ENCODE measurements around the gene ALG14. TPM values are rescaled to one million over a fixed set of nuclear protein-coding genes. Genes with fewer than 3 reads are reported as not detected.

The ALG14 gene
- total and polyA plus RNA-seq, 2 donors (not counting 3 experiments of a cell fraction or from before 2014, with no cell fraction given): 2.6 to 8.6 TPM

DNA sequence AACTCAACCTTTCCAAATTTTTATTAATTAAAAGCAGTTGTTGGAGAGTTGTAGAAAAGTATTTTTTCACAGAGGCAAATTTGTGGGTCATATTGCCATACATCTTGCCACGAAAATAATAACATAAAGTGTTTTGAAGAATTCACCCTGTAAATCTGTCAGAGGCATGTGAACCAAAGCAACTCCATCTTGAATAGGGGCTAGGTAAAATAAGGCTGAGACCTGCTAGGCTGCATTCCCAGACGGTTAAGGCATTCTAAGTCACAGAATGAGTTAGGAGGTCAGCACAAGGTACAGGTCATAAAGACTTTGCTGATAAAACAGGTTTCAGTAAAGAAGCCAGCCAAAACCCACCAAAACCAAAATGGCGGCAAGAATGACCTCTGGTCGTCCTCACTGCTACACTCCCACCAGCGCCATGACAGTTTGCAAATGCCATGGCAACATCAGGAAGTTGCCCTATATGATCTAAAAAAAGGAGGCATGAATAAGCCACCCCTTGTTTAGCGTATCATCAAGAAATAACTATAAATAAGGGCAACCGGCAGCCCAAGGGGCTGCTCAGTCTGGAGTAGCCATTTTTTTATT lies 141.4 kb downstream of the ALG14 start:
- Histone ChIP-seq H3K9ac (replicated peaks; ENCODE audit: extremely low read depth, insufficient read depth, low read length) (no peak overlapping the region), H3K27ac (ENCODE audit: insufficient read depth, low read depth, low read length) (no peak overlapping the region), H3K4me3 (replicated peaks in 1 of 3; ENCODE audit: insufficient read depth in 1 of 3, low read depth in 1 of 3, low read length in 3 of 3) (no peak overlapping the region), H4K20me1 (replicated peaks; ENCODE audit: control insufficient read depth, extremely low read depth, insufficient read depth, low read length) (no peaks in the 10 kb centered on the region), H3K4me2 (ENCODE audit: insufficient read depth, low read length) (no peak overlapping the region), H3K79me2 (ENCODE audit: control insufficient read depth, insufficient read depth, low read length) (peaks cover 4% of the 10 kb centered on the region), H3K9me1 (replicated peaks; ENCODE audit: control insufficient read depth, extremely low read depth, insufficient read depth, low read length) (no peaks in the 10 kb centered on the region), H2AFZ (ENCODE audit: low read depth, low read length) (no peak overlapping the region), H3K36me3 (ENCODE audit: control insufficient read depth in 2 of 2, extremely low read depth in 1 of 2, insufficient read depth in 2 of 2, low read length in 2 of 2) (no peaks in the 10 kb centered on the region), H3K27me3 (ENCODE audit: control insufficient read depth in 2 of 2, insufficient read depth in 2 of 2, low read length in 2 of 2) (no peaks in the 10 kb centered on the region), H3K4me1 (ENCODE audit: control insufficient read depth, extremely low read depth, insufficient read depth, low read length) (peaks cover 40% of the 10 kb centered on the region), H3K9me3 (replicated peaks; ENCODE audit: control insufficient read depth, insufficient read depth, low read length) (no peaks in the 10 kb centered on the region)
- dilution Hi-C loops (cut with MboI; ENCODE audit: extremely low pct_ligation_motif_present, low sequenced_read_pairs) (no loop called here), intact Hi-C loops (cut with micrococcal nuclease) (no loop called here)
- no peak for FAIRE-seq
- no peak for TF ChIP-seq MYC (IDR thresholded peaks at IDR 0.05; ENCODE audit: low read depth, low read length)
- DNase-seq (ENCODE audit: low read depth, low spot score): no peak
- no TSS peak for BruUV-seq (replicated peaks)
- POLR2A ChIA-PET: no interaction called here
- CTCF ChIA-PET: no interaction called here

DNA sequence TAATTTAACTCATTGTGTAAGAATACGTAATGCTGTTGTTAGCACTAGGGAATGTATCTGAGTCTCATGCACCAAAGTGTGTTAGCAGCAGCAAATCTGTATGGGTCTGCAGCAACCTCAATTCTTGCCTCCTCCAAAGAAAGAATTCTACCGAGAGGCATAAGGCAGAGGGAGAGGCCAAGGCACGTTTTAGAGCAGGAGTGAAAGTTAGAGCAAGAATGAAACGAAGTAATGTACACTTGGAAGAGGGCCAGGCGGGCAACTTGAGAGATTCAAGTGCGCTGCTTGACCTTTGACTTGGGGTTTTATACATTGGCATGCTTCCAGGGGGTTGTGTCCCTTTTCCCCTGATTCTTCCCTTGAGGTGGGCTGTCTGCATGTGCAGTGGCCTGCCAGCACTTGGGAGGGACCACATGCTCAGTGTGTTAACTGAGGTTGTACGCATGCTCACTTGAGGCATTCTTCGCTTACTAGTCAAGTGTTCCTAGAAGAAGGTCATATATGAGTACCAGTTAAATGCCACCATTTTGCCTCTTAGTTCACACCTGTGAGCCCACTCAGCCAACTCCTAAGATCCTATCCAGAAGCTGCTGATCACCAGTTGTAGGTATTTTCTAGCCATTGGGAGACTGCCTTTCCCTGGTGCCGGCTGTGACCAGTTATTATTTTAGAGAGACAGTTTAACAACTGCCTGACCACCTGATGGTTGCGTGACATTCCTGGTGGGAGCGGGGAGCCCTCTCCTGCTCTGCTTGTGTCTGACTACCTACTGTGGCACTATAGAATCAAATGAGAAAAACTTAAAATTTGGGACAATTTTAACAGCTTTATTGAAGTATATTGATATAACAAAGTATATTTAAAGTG lies 143.2 kb downstream of the ALG14 start:
- Histone ChIP-seq H3K4me2 (ENCODE audit: insufficient read depth, low read length) (no peak overlapping the region), H3K9me1 (replicated peaks; ENCODE audit: control insufficient read depth, extremely low read depth, insufficient read depth, low read length) (no peaks in the 10 kb centered on the region), H3K36me3 (ENCODE audit: control insufficient read depth in 2 of 2, extremely low read depth in 1 of 2, insufficient read depth in 2 of 2, low read length in 2 of 2) (no peaks in the 10 kb centered on the region), H4K20me1 (replicated peaks; ENCODE audit: control insufficient read depth, extremely low read depth, insufficient read depth, low read length) (no peaks in the 10 kb centered on the region), H3K9me3 (replicated peaks; ENCODE audit: control insufficient read depth, insufficient read depth, low read length) (no peaks in the 10 kb centered on the region), H3K9ac (replicated peaks; ENCODE audit: extremely low read depth, insufficient read depth, low read length) (no peak overlapping the region), H2AFZ (ENCODE audit: low read depth, low read length) (no peak overlapping the region), H3K27ac (ENCODE audit: insufficient read depth, low read depth, low read length) (no peak overlapping the region), H3K27me3 (ENCODE audit: control insufficient read depth in 2 of 2, insufficient read depth in 2 of 2, low read length in 2 of 2) (no peaks in the 10 kb centered on the region), H3K79me2 (ENCODE audit: control insufficient read depth, insufficient read depth, low read length) (peaks cover 19% of the 10 kb centered on the region), H3K4me1 (ENCODE audit: control insufficient read depth, extremely low read depth, insufficient read depth, low read length) (peaks cover 30% of the 10 kb centered on the region), H3K4me3 (replicated peaks in 1 of 3; ENCODE audit: insufficient read depth in 1 of 3, low read depth in 1 of 3, low read length in 3 of 3) (no peak overlapping the region)
- no TSS peak for BruUV-seq (replicated peaks)
- dilution Hi-C loops (cut with MboI; ENCODE audit: extremely low pct_ligation_motif_present, low sequenced_read_pairs): no loop called here
- intact Hi-C loops (cut with micrococcal nuclease): loop anchor here (5.0 kb wide), 1 partner anchor 122 kb away; no protein-coding TSS in a partner anchor
- DNase-seq (ENCODE audit: low read depth, low spot score): no peak
- ChIA-PET POLR2A (no interaction called here), CTCF (interaction anchor here (2.9 kb wide), 1 partner anchor 111 kb away, joined by 42 read pairs; no protein-coding TSS in a partner anchor)
- TF ChIP-seq JUN (IDR thresholded peaks at IDR 0.05; ENCODE audit: borderline replicate concordance, insufficient read depth, insufficient read length, low read depth): no peak
- TF ChIP-seq, protein P1, sequence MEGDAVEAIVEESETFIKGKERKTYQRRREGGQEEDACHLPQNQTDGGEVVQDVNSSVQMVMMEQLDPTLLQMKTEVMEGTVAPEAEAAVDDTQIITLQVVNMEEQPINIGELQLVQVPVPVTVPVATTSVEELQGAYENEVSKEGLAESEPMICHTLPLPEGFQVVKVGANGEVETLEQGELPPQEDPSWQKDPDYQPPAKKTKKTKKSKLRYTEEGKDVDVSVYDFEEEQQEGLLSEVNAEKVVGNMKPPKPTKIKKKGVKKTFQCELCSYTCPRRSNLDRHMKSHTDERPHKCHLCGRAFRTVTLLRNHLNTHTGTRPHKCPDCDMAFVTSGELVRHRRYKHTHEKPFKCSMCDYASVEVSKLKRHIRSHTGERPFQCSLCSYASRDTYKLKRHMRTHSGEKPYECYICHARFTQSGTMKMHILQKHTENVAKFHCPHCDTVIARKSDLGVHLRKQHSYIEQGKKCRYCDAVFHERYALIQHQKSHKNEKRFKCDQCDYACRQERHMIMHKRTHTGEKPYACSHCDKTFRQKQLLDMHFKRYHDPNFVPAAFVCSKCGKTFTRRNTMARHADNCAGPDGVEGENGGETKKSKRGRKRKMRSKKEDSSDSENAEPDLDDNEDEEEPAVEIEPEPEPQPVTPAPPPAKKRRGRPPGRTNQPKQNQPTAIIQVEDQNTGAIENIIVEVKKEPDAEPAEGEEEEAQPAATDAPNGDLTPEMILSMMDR (IDR thresholded peaks at IDR 0.05; ENCODE audit: extremely low read depth in 1 of 2, insufficient read depth in 1 of 2, low read depth in 1 of 2, low read length in 2 of 2): no peak
- TF ChIP-seq MYC (IDR thresholded peaks at IDR 0.05; ENCODE audit: low read depth, low read length): no peak
- TF ChIP-seq GATA2 (IDR thresholded peaks at IDR 0.05; ENCODE audit: insufficient read depth, insufficient read length, low read depth, low read length): no peak
- TF ChIP-seq POLR2A (IDR thresholded peaks at IDR 0.05; ENCODE audit: low read depth, low read length): no peak
- TF ChIP-seq FOS (IDR thresholded peaks at IDR 0.05; ENCODE audit: borderline replicate concordance, insufficient read depth, low read length): no peak
- TF ChIP-seq EZH2 (IDR thresholded peaks at IDR 0.05; ENCODE audit: borderline replicate concordance, low read depth, low read length, severe bottlenecking): no peak
- TF ChIP-seq, protein P2, sequence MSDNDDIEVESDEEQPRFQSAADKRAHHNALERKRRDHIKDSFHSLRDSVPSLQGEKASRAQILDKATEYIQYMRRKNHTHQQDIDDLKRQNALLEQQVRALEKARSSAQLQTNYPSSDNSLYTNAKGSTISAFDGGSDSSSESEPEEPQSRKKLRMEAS (IDR thresholded peaks at IDR 0.05; ENCODE audit: insufficient read depth, insufficient read length): no peak
- TF ChIP-seq POLR2AphosphoS5 (IDR thresholded peaks at IDR 0.05; ENCODE audit: insufficient read depth, low read depth, low read length): no peak
- FAIRE-seq: no peak

Data from endothelial cell of umbilical vein (primary cell).